ENCODE data around the gene RHEX.
"Not testable (repeated sequence)": the region's sequence is repeated elsewhere in the genome, so short reads cannot be mapped to it uniquely, and the experiment has no call there.

The RHEX gene, protein sequence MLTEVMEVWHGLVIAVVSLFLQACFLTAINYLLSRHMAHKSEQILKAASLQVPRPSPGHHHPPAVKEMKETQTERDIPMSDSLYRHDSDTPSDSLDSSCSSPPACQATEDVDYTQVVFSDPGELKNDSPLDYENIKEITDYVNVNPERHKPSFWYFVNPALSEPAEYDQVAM

DNA sequence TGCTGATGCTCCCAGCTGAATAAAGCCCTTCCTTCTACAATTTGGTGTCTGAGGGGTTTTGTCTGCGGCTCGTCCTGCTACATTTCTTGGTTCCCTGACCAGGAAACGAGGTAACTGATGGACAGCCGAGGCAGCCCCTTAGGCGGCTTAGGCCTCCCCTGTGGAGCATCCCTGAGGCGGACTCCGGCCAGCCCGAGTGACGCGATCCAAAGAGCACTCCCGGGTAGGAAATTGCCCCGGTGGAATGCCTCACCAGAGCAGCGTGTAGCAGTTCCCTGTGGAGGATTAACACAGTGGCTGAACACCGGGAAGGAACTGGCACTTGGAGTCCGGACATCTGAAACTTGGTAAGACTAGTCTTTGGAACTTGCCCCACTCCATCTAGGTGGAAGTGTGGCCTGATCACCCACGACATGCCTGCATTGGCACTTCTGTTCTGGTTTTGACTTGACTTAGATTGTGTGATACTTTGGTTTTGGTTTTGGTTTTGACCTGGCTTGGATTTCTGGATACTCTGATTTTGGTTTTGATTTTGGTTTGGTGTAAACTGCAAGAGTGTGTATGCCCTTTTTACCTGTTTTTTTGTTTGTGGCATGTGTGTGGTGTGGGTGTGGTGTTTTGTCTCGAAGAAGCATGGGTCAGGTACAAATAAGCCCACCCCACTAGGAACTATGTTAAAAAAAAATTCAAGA is at the start of gene RHEX:
TSS of gene RHEX (plus strand) at position 255 of the 692 bp plus-strand sequence. CDS start 44,656 bp downstream, outside the sequence.
- not testable (repeated sequence) for DNase-seq (ENCODE audit: low read depth)

DNA sequence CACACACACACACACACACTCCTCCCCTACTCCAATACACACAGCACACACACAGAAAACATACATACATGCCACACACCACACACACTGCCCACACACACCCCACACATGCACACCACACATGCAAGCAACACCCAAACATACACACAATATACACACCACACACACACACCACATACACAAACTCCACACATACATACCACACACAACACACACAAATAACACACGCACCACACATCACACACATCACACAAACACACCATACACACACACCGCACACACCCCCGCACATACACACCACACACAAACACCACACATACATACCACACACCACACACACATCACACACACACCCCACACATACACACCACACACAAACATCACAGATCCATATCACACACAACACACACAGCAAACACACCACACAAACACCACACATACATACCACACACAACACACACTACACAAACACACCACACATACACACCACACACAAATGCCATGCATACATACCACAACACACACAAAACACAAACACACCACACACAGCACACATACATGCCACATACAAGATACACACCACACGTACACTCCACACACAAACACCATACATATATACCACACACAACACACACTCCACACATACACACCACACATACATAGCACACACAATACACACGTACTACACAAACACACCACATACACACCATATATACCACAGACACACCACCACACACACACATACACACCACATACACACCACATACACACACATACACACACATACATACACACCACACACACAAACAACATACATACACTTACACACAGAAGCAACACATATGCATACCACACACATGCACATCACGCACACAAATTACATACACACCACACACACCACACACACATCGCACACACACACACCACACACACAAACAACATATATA is 48.8 kb upstream of the RHEX start:
- DNase-seq (ENCODE audit: low read depth), result no peak

DNA sequence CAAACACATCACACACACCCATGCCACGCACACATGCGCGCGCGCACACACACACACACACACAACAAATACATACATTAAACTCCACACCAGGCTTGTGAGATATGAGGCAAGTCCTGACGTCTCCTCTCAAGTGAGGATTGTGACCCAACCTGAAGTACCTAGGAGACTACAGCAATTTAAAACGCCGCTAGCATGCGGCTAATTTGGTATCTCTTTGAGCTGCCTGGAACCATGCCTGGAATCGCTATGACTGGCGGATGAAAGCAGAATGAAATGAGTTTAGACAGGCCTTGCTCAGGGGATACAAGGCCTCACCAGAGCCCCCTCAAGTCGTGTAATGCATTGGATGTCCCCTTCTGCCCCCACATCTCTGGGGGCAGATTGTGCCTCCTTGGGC is 48.1 kb upstream of the RHEX start:
- no peak for DNase-seq (ENCODE audit: low read depth)

DNA sequence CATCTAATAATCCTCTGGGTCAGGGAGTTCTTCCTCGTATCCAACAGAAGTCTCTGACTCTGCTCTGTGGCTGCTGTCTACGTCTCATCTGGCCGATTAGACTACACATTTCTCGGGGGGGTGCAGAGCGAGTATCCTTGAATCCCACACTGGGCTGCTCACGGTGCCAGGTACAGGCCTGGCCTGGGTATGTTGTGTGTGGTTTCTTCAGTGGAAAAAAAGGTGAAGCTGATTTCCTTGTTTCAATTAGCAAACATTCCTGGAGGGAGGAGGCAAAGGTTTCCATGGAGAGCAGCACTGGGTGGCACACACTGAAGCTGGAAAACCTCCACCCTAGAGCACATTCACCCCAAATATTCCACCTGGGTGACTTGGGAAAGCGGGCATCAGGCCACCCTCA is 47.7 kb upstream of the RHEX start:
- no peak for DNase-seq (ENCODE audit: low read depth)

DNA sequence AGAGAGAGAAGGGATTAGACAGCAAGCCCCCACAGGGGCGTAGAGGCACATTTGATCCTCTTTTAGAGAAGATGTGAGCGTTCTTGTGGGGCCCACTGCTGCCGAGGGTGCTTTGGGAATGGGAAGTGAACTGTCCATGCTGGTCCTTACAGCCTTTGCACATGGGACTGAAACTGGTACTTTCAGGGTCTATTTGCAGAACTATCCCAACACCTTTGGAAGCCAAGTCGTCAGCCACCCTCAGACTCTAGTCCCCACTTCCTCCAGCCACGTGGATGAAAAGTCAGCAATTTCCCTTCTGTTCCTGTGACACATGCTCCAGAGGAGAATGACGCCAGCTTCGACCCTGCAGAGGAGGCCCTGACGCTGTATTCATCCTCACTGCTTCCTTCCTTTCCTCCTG is 47.2 kb upstream of the RHEX start:
- no peak for DNase-seq (ENCODE audit: low read depth)

DNA sequence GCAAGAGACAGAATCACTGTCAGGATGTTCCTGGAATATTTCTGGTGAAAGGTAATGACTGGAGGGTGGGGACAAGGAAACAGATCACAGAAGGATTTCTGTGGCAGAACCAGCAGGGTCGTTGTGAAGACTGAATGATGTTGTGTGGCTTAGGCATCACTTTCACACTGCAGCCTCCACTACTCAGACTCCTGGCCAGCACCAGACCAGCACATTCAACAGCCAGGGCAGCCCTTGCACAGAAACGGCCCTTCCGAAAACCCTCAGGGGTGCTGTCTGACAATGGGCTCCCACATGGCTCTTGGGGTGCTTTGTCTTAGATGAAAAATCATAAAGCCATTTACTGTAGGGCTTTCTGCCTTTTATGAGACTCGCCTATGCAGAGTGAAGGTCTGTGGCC is 46.0 kb upstream of the RHEX start:
- DNase-seq (ENCODE audit: low read depth), result no peak

DNA sequence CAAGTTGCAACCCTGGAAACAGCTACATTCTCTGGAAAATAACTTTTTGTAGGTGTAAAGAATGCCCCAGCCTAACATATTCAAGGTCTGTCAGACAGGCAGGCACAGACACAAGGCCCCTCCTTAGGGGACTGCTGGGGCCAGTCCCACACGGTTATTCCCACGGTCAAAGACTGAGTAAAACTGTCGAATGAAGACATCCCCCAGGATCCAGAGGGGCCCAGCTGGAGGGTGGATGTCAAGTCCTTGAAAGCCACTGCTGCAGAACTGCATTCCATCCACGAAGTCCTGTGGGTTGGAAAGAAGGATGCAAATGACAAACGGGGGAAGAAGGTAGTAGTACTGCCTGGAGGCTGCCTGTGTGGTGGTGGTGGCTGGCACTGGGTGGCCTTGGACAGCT is 42.9 kb upstream of the RHEX start:
- no peak for DNase-seq (ENCODE audit: low read depth)

DNA sequence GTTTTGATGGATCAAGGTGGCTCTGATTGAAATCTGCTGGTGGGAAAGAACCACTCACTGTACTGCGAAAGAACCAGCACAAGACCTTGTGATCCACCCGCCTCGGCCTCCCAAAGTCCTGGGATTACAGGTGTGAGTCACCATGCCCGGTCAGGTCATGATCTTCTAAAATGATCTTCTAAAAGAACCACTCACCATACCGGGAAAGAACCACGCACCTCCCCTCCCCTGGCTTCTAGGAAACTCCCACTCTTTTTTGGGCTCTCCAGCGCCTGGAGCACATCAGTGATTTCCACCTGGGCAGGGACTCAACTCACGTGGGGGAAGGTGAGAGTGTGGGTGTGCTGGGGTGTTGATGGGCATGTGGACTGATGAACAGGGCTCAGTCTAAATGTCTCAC is 41.9 kb upstream of the RHEX start:
- DNase-seq (ENCODE audit: low read depth), result no peak

DNA sequence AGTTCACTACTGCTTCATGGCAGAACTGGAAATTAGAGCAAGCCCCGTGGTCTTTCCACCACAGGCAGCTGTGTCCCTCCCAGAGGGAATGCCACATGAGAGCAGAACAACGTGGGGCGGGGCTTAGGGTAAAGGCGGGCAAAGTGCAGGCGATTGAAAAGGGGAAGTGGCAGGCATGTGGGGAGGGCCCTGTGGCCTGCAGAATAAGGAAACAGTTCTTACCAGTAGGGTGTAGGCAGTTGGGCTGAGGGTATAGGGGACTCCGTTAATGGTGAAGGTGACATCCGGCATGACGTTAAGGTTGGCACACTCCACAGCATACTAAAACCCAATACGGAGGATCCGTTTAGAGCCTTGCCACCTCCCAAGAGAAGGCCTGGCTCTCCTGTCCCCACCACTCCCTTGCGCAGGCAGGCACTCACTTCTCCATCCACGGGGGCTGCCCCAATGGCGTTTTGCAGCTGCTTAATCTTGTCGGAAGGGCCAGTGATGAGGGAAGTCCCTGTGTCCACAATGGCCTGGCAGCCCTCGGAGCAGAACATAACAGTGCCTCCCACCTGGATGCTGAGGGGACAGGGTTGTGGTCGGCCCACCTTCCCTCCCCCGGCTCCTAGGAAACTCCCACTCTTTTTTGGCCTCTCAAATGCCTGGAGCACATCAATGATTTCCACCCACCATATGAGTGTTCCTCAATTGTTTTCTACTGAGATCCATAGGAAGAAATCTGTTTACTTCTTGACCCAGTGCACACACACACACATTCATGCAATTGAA is 40.7 kb upstream of the RHEX start:
- DNase-seq (ENCODE audit: low read depth), result no peak

DNA sequence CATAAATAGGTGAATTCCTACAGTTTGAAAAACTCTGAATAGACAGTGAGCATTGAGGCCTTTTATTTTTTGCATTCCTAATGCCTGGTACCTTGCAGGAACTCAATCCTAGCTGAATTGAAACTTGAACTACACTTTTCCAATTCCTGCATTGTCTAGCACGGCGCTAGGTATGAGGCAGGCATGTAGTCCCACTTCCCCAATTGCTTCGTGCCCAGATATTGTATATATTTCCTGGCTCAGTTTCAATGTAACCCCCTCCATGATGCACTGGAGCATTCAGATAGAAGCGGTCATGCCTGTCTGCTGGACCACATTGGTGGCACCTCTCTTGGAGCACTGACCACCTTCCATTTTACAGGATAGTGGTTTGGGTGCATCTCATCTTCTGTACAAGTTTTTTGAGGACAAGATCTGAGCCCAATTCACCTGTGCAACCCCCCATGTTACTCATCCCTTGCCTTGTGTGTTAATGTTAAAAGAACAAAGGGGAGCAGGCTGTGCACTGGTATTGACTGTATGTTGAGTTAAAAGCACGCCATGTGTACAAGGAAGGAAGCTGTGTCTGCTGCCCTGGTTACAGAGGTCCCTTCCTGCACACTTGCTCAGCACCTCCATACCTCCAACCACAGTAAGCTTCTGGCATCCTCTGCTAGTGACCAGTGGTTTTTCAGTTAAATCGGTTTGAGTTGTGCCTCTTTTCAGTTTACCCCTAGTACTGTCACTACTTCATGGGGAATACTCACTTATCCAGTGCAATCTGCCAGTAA is 39.8 kb upstream of the RHEX start:
- DNase-seq (ENCODE audit: low read depth), result no peak

DNA sequence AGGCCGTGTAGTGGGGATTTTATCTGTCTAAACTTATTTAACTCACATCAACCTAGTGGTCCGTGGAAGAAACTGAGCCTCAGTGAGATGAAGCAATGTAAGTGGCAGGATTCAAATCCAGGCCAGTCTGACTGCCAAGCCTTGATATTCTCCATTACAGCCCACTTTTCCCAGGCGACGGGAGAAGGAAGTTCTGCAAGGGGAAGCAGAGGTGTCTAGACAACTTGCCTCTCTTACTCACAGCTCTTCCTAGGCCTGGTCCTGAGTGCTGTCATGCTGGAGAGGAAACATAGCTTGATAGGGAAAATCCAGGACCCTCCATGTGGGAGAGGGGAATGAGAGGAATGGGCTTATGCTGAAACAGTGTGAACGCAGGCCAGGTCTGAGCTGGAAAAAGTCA is 38.4 kb upstream of the RHEX start:
- DNase-seq (ENCODE audit: low read depth), result no peak

DNA sequence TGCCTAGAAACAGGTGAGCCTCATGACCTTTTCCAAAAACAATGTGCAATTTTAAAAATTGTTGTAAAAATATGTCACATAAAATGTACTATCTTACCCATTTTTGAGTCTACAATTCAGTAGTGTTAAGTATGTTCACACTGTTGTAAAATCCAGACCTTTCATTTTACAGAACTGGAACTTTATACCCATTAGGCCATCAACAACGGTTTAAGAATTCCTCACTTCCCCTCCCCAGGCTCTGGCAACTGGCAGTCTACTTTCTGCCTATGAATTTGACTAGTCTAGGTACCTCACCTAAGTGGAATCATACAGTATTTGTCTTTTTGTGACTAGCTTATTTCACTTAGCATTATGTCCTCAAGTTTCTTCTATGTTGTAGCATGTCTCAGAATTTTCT is 37.9 kb upstream of the RHEX start:
- no peak for DNase-seq (ENCODE audit: low read depth)

DNA sequence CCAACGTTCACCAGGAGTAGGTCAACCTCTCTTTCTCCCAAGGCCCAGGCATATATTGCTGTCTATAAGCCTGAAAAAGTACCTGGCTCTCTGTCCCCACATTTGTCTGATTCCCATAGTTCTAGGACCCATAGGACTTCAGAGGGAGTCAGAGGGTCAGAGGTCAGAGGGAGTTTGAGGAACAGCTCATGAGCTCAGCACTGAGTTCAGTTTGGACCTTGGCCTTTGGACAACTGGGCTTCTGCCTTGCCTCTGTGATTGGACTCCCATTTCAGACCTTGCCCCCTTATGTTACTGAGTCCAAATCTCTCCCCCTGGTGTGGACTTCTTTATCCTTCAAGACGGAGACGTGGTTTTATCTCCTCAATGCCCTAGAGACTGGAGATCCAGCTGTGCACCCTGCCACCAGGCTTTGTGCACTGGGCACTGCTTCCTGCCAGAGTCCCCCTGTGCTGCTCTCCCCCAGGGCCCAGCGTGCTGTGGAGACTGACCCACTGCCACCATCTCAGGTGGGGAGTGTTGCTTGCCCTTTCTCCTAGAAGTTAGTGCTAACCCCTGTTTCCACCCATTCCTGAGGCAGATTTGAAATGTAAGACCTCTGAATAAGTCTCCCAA is 32.5 kb upstream of the RHEX start:
- DNase-seq (ENCODE audit: low read depth), result no peak

DNA sequence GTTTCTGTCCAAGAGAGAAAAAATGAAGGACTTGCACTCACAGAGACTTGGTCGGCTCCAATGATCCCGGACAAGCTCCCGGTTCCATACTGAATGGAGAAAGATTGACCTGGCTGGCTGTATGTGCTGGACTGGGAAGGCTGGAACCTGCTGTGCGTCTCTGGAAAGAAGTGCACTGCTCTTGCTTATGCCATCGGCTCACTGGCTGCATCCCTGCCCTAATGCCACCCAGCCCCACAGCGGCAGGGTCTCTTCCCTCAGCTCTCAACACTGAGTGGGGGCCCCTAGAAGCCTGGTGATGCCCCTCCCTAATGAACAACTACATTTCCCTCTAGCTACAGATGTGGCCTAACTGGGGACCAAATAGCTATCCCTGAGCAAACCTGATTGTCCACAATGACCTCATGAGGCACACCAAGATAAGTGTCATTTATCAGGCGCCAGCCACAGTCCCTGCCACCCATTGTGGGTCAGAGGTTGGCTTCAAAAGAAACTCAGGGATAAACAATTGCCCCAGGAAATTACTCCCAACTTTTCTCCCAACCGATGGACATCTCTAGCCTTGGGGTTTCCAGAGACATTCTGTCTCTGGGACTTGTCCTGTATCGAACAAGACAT is 31.9 kb upstream of the RHEX start:
- DNase-seq (ENCODE audit: low read depth), result no peak

DNA sequence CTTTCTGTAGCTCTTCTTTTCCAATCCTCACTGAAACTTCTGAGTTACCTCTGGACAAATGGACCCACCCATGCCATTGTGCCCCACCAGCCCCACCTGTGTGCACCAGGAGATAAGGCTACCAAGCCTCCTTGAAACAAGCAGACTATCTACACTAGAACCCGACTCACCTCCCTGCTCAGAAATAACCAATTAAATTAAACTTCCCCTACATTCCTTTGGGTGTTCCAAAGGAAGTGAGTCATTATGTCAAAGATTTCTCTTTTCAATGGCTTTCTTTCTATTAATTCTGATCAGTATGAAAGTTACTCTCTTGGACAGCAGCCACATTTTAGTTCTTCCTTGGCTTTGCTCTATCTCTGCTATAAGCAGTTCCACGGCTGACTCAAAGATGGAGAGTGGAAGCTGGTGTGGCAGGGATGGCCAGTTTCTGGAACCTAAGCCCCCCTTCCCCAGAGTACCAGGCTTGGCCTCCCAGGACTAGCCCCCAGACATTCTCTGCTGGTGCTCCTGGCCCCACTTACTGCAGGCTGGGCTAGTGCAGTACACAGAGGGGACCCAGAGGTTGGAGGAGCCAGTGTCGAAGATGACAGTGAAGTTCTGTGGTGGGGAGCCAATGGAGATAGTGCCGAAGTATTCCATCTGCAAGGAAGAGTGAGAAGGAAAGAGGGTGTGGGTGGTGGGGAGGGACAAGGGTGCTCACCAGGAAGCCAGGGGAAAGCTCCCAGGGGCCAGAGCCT is 31.2 kb upstream of the RHEX start:
- no peak for DNase-seq (ENCODE audit: low read depth)

DNA sequence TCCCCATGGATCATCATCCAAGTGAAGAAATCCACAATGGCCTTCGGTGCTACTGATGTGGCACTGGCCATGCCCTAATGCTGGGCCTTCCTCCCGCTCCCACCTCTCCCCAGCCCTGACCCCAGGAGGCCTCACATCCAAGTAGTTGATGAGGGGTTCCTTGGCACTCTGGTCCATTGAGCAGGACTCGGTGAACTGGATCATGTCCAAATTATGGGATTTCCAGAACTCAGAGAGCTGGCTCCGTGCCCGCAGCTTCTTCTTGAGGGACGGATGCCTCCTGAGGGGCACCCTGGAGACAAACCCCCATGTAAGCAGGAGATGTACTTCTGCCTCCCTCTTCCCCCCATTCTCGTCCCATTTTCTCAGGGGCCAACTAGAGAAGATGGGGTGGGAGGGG is 30.2 kb upstream of the RHEX start:
- DNase-seq (ENCODE audit: low read depth), result no peak

DNA sequence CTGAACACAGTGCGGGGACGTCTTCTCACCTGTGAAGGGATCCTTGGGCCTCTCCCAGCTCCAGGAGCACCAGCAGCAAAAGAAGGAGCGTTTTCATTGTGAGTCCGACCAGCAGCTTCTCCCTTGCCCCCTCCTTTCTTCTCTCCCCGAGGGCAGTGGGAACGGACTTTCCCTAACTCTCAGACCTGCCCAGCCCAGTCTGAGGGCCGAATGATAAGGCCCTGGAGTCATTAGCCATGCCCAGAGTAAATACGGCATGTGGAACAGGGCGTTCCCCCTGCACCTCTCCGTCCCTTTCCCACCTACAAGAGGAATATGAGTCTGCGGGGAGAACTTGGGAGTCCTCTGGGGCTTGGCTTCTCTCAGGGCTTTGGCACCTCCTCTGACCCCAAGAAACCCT is 29.3 kb upstream of the RHEX start, which contains the start of gene CTSE:
TSS of gene CTSE (minus strand) at position 201 of the 400 bp plus-strand sequence. CDS start at position 97, 104 bp downstream.
- no peak for DNase-seq (ENCODE audit: low read depth)

DNA sequence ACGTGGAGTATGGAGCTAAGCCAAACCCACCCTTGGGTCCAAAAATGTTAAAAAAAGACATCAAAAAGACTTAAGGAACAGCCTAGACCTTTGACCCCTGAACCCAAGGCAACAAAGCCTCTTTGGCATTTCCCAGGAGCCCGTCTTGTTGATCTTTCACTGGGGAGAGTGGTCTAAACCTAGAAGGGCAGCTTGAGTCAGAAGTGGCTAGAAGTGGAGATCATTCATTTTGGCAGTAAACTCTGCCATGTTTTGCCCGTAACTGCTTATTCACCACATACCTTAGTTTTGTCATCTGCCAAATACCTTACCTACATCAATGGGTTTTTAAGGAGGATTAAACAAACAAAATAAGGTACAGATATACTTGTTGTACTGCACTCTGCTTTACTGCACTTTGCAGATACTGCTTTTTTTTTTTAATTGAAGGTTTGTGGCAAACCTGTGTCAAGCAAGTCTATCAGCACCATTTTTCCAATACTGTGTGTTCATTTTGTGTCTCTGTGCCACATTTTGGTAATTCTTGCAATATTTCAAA is 27.6 kb upstream of the RHEX start:
- no peak for DNase-seq (ENCODE audit: low read depth)

DNA sequence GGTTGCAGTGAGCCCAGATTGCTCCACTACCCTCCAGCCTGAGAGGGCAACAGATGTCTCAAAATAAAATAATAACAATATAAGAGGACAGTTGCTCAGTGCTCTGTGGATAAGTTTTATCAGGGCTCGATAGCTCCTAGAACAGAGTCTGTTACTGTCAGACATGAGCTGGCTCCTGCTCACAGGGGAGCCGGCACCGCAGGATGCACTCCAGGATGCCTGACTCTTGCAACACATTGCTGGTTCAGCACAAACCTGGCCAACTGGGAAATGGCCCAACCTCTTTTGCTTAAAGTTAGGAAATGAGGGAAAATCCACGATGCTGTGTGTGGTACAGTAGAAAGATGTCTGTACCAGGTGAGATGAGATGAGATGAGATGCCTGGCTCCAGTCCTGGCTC is 23.5 kb upstream of the RHEX start:
- DNase-seq (ENCODE audit: low read depth), result peak; percentile 20
